HG02571 (cell line): Measurements from ENCODE around the gene TLE3.
A peak's percentile ranks its signal among the peaks of the same experiment; 100 is the strongest.

Experiments used
- ATAC-seq: cut with Tn5 transposase; IDR thresholded peaks from one replicate; pipeline ENCODE4 v1.9.1; 2021; ENCODE audit warnings: mild to moderate bottlenecking, moderate library complexity; ENCODE audit not compliant: unreplicated experiment

Gene TLE3

GRCh38 chr15:70100474-70101341 lies 3.0 kb upstream of the TLE3 start:
- no peak for ATAC-seq

GRCh38 chr15:70099967-70100473 lies 2.3 kb upstream of the TLE3 start:
- ATAC-seq: no peak

- ATAC-seq: peak; percentile 61
These were observed 1.6 kb upstream of the TLE3 start for GRCh38 chr15:70099167-70099966.

GRCh38 chr15:70098461-70099166 lies 897 bp upstream of the TLE3 start:
- ATAC-seq: peak; percentile 0

- no peak for ATAC-seq
These were observed 390 bp upstream of the TLE3 start for GRCh38 chr15:70098153-70098460.

- no peak for ATAC-seq
These were observed 725 bp downstream of the TLE3 start for GRCh38 chr15:70097063-70097320.

GRCh38 chr15:70096215-70097062 lies 1.3 kb downstream of the TLE3 start:
- ATAC-seq: no peak

- no peak for ATAC-seq
These were observed 2.1 kb downstream of the TLE3 start for GRCh38 chr15:70095408-70096214.

GRCh38 chr15:70094690-70095311 lies 2.9 kb downstream of the TLE3 start:
- no peak for ATAC-seq

- ATAC-seq: no peak
These were observed 4.0 kb downstream of the TLE3 start for GRCh38 chr15:70093481-70094319.

- ATAC-seq: no peak
These were observed 4.6 kb downstream of the TLE3 start for GRCh38 chr15:70093070-70093469.

GRCh38 chr15:70092464-70093027 lies 5.2 kb downstream of the TLE3 start:
- ATAC-seq: no peak

GRCh38 chr15:70091726-70092463 lies 5.8 kb downstream of the TLE3 start:
- ATAC-seq: no peak

- ATAC-seq: no peak
These were observed 7.1 kb downstream of the TLE3 start for GRCh38 chr15:70090436-70091296.

GRCh38 chr15:70089692-70089971 lies 8.1 kb downstream of the TLE3 start:
- no peak for ATAC-seq

- no peak for ATAC-seq
These were observed 8.6 kb downstream of the TLE3 start for GRCh38 chr15:70088887-70089691.
